Measurements from ENCODE around the gene TSHZ3.

TSHZ3 gene

DNA sequence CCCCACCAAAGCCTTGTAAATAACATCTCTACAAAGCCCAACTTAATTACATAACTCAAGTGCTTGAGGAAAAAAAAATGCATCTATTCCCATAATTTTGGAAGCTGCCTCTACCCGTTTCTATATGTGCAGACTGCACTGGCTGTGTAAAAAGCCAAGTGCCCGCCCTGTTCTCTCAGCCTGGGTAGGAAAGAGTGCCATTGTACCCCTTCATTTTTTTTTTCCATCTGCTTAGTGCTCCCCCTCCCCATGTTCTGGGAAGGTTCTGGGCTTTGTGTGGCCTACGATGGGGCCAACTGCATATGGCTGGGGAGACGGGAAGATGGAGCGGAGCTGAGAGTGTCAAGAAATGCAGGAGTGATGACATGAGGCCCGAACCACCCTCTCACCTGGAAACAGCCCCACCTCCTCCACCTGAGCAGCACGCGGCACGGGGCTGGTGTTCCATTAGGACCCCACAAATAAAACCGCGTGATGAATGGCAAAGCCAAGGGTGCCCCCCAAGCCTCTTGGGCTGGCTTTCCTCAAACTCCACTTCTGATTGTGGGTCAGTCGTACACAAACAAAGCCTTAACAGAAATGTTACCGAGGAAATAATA, 42.1 kb downstream of the TSHZ3 start:
- TF ChIP-seq, protein P1, sequence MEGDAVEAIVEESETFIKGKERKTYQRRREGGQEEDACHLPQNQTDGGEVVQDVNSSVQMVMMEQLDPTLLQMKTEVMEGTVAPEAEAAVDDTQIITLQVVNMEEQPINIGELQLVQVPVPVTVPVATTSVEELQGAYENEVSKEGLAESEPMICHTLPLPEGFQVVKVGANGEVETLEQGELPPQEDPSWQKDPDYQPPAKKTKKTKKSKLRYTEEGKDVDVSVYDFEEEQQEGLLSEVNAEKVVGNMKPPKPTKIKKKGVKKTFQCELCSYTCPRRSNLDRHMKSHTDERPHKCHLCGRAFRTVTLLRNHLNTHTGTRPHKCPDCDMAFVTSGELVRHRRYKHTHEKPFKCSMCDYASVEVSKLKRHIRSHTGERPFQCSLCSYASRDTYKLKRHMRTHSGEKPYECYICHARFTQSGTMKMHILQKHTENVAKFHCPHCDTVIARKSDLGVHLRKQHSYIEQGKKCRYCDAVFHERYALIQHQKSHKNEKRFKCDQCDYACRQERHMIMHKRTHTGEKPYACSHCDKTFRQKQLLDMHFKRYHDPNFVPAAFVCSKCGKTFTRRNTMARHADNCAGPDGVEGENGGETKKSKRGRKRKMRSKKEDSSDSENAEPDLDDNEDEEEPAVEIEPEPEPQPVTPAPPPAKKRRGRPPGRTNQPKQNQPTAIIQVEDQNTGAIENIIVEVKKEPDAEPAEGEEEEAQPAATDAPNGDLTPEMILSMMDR (conservative IDR thresholded peaks at IDR 0.05; ENCODE audit: low read length) = no peak
- no peak for TF ChIP-seq EZH2phosphoT487 (IDR thresholded peaks at IDR 0.05; ENCODE audit: borderline replicate concordance)
- no peaks in the 10 kb centered on the region for H3K36me3 ChIP-seq (ENCODE audit: insufficient read depth, low read length)
- H3K4me3 ChIP-seq (ENCODE audit: low read length, poor library complexity, severe bottlenecking) = no peak overlapping the region
- no peaks in the 10 kb centered on the region for H3K9me3 ChIP-seq (ENCODE audit: insufficient read depth, low read depth, low read length)
- H3K4me1 ChIP-seq (ENCODE audit: insufficient read depth, low read length, poor library complexity, severe bottlenecking) = no peaks in the 10 kb centered on the region
- no peak overlapping the region for H3K9ac ChIP-seq (ENCODE audit: low read depth, low read length, poor library complexity, severe bottlenecking)
- H3K9me2 ChIP-seq (replicated peaks; ENCODE audit: low read depth, low read length) = no peaks in the 10 kb centered on the region
- H3F3A ChIP-seq (ENCODE audit: low read depth) = no peaks in the 10 kb centered on the region
- no peaks in the 10 kb centered on the region for H4K20me1 ChIP-seq (ENCODE audit: insufficient read depth, low read length, poor library complexity, severe bottlenecking)
- no peaks in the 10 kb centered on the region for H3K79me2 ChIP-seq (ENCODE audit: insufficient read depth, low read length)
- no peaks in the 10 kb centered on the region for H3K27me3 ChIP-seq (ENCODE audit: insufficient read depth, low read length, poor library complexity, severe bottlenecking)
- no peak overlapping the region for H3K4me2 ChIP-seq (ENCODE audit: low read depth, low read length, poor library complexity, severe bottlenecking)
- H2AFZ ChIP-seq (ENCODE audit: low read length) = no peak overlapping the region

DNA sequence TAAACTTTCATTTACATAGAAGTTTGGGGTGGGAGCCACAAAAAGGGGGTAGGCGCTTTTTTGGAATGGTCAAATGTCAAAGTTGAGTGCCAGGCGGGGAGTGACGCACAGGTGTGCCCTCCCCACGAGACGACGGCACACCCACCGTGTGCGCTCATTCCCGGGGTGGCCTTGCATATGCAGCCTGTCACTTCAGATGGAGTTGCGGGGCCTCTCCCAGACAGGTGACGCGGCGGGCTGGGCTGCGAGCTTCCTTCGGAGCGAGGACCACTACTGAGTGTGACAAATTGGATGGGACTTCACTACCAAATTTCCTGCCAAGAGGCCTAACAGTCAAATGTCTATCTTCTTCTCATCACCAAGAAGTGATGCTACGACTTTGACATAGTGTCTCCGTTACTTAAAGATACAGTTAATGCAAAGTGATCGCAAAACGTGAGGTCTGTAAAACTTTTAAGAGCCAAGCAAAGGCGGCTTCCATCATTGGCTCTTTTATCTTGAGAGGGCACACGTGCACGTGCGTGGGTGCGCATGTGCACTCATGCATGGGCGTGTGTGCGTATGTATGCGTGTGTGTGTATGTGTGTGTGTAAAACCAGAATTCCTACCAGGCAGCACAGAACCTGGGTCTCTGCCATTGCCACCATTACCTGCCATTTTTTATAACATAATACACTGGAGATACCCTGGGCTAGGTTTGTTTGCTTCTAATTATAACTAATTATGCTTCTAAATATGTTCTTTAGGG, 43.1 kb downstream of the TSHZ3 start:
- no peaks in the 10 kb centered on the region for H3K9me3 ChIP-seq (ENCODE audit: insufficient read depth, low read depth, low read length)
- no peaks in the 10 kb centered on the region for H4K20me1 ChIP-seq (ENCODE audit: insufficient read depth, low read length, poor library complexity, severe bottlenecking)
- no peaks in the 10 kb centered on the region for H3F3A ChIP-seq (ENCODE audit: low read depth)
- H3K4me2 ChIP-seq (ENCODE audit: low read depth, low read length, poor library complexity, severe bottlenecking) = no peak overlapping the region
- TF ChIP-seq, protein P1 (conservative IDR thresholded peaks at IDR 0.05; ENCODE audit: low read length) = no peak
- no peak for TF ChIP-seq EZH2phosphoT487 (IDR thresholded peaks at IDR 0.05; ENCODE audit: borderline replicate concordance)
- no peak overlapping the region for H3K4me3 ChIP-seq (ENCODE audit: low read length, poor library complexity, severe bottlenecking)
- no peak overlapping the region for H2AFZ ChIP-seq (ENCODE audit: low read length)
- no peak overlapping the region for H3K9ac ChIP-seq (ENCODE audit: low read depth, low read length, poor library complexity, severe bottlenecking)
- no peaks in the 10 kb centered on the region for H3K27me3 ChIP-seq (ENCODE audit: insufficient read depth, low read length, poor library complexity, severe bottlenecking)
- H3K9me2 ChIP-seq (replicated peaks; ENCODE audit: low read depth, low read length) = no peaks in the 10 kb centered on the region
- no peaks in the 10 kb centered on the region for H3K36me3 ChIP-seq (ENCODE audit: insufficient read depth, low read length)
- H3K79me2 ChIP-seq (ENCODE audit: insufficient read depth, low read length) = no peaks in the 10 kb centered on the region
- H3K4me1 ChIP-seq (ENCODE audit: insufficient read depth, low read length, poor library complexity, severe bottlenecking) = no peaks in the 10 kb centered on the region

DNA sequence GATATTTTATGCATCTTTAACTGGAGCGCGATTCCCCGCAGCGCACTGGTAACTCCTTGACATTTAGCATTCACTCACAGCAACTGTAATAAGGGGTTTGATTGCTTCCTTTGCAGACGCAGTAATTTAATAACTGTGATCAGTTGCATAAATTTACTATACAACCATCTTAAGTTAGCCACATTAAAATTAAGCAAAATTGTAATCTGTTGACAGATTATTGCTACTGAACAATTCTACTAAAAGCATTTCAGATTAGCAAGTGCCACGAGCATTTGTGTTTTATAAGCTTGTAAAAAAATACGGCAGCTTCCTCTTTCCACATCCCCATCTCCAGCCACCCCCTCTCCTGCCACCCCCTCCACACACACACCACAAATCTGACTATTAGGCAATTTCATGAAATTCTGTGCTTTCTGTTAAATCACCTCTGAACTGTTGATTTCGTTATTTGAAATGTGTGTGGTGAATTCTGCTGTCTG, 44.4 kb downstream of the TSHZ3 start:
- H3K27me3 ChIP-seq (ENCODE audit: insufficient read depth, low read length, poor library complexity, severe bottlenecking) = no peaks in the 10 kb centered on the region

More for the DNA sequence above, 44.4 kb downstream of the TSHZ3 start:
- H3K4me3 ChIP-seq (ENCODE audit: low read length, poor library complexity, severe bottlenecking) = no peak overlapping the region
- H3K9ac ChIP-seq (ENCODE audit: low read depth, low read length, poor library complexity, severe bottlenecking) = no peak overlapping the region
- H3K9me2 ChIP-seq (replicated peaks; ENCODE audit: low read depth, low read length) = no peaks in the 10 kb centered on the region
- H3K4me2 ChIP-seq (ENCODE audit: low read depth, low read length, poor library complexity, severe bottlenecking) = no peak overlapping the region
- no peak overlapping the region for H2AFZ ChIP-seq (ENCODE audit: low read length)
- H4K20me1 ChIP-seq (ENCODE audit: insufficient read depth, low read length, poor library complexity, severe bottlenecking) = no peaks in the 10 kb centered on the region
- no peak for TF ChIP-seq EZH2phosphoT487 (IDR thresholded peaks at IDR 0.05; ENCODE audit: borderline replicate concordance)
- TF ChIP-seq, protein P1 (conservative IDR thresholded peaks at IDR 0.05; ENCODE audit: low read length) = no peak
- no peaks in the 10 kb centered on the region for H3K4me1 ChIP-seq (ENCODE audit: insufficient read depth, low read length, poor library complexity, severe bottlenecking)
- no peaks in the 10 kb centered on the region for H3K79me2 ChIP-seq (ENCODE audit: insufficient read depth, low read length)
- no peaks in the 10 kb centered on the region for H3F3A ChIP-seq (ENCODE audit: low read depth)
- no peaks in the 10 kb centered on the region for H3K36me3 ChIP-seq (ENCODE audit: insufficient read depth, low read length)
- H3K9me3 ChIP-seq (ENCODE audit: insufficient read depth, low read depth, low read length) = no peaks in the 10 kb centered on the region

Measured in Loucy (cell line).